IPS DF 4.7 (cell line): Measurements from ENCODE around the gene ZNF219.

ENCODE experiments used
- DNase-seq: peaks from one replicate; pipeline ENCODE4 v3.0.0-alpha.2; 2013; ENCODE audit warnings: low spot score; ENCODE audit errors: extremely low read depth

The ZNF219 gene

DNA sequence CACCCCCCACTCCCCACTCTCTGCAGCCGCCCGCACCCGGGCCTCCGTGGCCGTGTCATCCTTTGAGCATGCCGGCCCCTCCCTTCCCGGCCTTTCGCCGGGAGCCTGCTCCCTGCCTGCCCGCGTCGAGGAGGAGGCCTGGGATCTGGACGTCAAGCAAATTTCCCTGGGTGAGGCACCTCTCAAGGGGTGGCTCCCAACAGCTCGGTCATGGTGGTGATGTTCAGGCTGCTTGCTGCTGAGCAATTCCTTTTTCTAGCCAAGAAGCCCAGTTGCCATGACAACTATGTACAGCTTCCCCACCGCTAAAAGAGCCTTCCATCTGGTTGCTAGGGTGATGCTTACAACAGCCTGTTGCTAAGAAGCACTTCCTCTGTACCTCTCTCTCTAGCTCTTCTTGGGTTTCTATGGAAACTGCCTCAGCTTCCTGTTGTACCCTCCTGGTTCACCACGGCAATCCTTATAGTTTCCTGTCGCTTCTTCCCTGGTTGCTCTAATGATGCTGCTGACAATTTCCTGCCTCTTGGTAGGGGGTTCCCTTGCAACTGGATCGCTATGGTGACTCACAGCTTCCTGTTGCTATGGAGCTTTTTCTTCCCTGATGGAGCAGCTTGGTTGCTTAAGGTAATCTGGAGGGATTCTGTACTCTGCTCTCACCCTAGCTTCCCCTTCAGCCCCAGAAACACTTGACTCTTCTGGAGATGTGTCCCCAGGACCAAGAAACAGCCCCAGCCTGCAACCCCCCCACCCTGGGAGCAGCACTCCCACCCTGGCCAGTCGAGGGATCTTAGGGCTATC is 11.0 kb downstream of the ZNF219 start:
- DNase-seq: no peak

DNA sequence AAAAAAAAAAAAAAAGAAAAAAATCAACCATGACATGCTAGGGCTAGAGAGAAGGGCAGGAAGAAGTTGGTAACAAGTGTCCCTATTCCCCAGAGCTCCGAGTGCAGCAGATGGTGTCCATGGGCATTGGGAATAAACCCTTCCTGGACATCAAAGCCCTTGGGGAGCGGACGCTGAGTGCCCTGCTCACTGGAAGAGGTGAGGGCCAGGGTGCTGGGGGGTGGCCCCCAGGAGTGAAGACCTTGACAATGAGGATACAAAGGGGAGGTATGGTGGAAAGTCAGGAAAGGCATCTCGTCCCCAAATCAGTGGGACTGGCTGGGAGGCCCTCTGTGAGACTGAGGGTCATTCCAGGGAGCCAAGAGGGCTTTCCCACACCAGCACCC is 11.6 kb downstream of the ZNF219 start:
- DNase-seq: no peak

DNA sequence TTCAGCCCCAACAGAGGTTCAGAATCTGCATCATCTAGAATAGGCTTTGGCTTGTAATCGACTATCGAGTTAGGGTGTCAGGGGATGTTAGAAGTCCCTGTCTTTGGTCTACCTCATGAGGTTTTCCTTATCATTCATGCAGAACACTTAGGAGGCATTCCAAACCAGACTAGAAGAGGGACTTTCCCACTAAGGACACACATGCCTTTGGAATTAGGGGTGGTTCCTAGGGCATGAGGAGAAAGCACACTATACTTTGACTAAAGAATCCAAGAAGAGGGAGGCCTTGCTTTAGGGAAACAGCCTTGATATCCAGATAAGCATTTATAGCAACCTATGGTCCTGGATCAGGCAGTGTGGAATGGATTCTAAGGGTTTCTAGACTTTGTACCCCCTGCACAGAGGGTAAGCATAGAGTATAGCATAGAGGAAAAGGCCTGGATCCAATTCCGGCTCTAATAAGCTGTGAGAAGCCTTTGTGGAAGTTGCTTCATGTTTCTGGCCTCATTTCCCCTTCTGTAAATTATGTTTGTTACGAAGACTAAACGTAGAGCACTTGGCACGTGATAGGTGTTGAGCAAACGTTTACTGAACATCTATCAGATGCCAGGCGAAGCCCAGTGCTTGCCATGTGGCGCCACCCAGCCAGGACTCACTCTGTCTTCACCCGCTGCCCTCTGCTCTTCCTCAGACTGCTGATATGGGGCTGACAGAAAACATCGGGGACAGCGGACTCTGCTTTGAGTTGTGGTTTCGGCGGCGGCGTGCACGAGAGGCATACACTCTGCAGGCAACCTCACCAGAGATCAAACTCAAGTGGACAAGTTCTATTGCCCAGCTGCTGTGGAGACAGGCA is 13.2 kb downstream of the ZNF219 start:
- DNase-seq: no peak

DNA sequence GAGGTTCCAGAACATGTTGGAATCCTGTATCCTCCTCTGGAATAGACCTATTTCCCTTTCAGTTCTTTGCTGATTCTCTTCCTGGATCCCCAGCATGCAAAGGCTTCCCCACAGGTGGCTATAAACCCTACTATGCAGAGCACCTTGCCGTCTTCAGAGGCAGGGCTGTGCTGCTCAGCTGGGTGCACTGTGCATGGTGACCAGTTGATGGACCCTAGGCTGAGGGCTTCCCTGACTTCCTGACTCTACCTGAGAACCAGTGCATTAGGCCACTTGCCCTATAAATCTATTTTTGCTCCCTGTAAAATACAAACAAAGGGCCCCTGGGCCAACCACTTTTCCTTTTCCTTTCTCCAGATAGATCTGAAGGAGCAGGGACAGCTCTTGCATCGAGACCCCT is 14.1 kb downstream of the ZNF219 start:
- no peak for DNase-seq

DNA sequence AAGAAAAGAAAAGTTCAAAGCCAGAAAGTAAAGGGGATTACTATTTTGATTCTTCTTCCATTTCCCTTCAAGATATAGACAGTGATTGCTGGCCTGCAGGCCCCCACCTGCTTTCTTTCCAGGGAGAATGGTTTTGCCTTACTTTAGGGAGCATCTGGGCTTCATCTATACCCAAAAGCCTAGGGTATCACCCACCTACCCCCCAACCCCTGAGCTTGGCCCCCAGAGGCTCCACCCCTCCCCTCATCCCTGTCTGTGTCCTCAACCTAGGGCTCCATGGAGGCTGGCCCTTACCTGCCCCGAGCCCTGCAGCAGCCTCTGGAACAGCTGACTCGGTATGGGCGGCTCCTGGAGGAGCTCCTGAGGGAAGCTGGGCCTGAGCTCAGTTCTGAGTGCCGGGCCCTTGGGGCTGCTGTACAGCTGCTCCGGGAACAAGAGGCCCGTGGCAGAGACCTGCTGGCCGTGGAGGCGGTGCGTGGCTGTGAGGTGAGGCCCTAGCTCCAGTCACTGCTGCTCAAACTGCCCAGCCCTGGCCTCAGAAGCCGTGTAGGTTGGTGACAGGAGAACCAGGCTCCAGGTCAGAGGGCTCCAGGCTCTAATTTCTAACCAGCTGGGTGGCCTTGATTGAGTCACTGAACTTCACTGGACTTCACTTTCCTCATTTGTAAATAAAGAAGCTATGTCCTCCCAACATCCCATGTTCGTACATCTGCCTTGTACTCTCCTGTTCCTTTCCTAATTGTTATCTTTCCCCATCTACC is 14.7 kb downstream of the ZNF219 start:
- DNase-seq: no peak

DNA sequence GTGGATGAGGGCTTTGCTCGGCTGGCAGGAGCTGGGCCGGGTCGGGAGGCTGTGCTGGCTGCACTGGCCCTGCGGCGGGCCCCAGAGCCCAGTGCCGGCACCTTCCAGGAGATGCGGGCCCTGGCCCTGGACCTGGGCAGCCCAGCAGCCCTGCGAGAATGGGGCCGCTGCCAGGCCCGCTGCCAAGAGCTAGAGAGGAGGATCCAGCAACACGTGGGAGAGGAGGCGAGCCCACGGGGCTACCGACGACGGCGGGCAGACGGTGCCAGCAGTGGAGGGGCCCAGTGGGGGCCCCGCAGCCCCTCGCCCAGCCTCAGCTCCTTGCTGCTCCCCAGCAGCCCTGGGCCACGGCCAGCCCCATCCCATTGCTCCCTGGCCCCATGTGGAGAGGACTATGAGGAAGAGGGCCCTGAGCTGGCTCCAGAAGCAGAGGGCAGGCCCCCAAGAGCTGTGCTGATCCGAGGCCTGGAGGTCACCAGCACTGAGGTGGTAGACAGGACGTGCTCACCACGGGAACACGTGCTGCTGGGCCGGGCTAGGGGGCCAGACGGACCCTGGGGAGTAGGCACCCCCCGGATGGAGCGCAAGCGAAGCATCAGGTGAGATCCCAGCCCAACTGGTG is 16.8 kb downstream of the ZNF219 start:
- no peak for DNase-seq

DNA sequence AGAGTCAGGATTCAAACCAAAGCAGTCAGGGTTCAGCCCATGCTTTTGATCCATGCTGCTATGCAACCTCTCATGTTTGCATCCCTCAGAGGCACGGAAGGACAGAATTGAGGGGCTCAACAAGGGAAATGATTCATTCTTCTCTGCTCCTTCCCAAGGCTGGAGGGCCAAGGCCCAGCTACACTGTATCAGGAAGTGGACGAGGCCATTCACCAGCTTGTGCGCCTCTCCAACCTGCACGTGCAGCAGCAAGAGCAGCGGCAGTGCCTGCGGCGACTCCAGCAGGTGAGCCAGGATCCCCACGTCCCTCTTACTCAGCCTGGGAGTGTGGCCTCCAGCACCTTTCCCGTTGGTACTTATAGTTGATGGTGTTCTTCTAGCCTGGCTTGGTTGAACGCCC is 19.7 kb downstream of the ZNF219 start:
- no peak for DNase-seq

DNA sequence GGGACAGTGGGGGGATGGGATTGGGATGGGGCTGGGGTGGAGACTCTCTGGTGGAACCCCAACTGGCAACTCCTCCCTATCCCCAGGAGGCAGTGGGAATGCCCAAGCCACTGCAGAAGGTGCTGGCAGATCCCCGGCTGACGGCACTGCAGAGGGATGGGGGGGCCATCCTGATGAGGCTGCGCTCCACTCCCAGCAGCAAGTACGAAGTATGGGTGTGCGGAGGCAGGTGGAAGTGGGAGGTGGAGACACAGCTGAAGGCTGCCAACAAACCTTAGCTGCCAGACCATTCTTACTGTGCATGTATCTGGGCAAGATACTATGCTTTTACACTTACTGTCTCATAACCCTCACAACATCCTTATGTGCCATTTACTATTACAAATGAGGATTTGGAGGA is 20.2 kb downstream of the ZNF219 start:
- DNase-seq: no peak

DNA sequence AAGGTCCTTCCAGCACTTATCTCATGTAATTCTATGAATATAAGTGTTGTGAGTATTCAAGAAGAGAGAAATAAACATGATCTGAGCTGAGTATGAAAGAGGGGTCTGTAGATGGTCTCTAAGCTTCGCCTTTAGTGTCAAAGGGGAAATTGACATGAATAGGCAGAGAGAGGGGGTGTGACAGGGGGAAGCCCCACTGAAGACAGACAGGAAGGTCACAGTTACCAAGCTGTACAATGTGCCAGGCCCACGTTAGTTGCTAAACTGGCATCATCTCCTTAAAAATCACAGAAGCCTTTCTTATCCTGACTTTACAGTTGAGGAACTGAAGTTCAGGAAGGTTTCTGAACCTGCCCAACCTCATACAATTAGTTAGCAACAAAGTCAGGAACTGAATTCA is 20.8 kb downstream of the ZNF219 start:
- no peak for DNase-seq

DNA sequence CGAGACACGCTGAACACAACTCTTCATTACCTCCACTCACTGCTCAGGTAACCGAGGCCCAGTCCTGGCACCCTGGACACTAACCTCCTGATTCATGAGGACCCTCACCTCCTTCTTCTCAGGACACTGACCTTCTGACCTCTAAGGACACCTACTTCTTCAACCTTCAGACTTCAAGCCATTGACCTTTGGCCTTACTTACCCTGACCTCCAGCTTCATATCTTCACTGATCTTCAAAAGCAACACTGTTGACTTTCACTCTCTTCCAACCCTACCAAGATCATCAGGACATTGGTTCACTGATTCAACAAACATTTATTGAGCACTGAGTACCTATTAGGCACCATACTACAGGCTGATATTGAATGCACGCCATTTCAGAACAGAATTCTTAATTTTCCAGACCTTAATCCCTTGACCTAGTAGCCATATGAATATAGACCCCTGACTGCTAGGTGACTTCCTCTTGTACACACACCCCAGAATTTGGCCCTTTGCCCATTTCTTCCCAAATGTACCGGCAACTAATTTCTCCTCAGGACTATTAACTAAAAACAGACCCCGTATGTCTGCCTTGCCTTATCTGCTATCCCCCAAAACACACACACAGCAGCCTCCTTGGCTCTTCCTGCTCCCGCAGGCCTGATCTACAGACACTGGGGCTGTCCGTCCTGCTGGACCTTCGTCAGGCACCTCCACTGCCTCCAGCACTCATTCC is 22.6 kb downstream of the ZNF219 start:
- no peak for DNase-seq

DNA sequence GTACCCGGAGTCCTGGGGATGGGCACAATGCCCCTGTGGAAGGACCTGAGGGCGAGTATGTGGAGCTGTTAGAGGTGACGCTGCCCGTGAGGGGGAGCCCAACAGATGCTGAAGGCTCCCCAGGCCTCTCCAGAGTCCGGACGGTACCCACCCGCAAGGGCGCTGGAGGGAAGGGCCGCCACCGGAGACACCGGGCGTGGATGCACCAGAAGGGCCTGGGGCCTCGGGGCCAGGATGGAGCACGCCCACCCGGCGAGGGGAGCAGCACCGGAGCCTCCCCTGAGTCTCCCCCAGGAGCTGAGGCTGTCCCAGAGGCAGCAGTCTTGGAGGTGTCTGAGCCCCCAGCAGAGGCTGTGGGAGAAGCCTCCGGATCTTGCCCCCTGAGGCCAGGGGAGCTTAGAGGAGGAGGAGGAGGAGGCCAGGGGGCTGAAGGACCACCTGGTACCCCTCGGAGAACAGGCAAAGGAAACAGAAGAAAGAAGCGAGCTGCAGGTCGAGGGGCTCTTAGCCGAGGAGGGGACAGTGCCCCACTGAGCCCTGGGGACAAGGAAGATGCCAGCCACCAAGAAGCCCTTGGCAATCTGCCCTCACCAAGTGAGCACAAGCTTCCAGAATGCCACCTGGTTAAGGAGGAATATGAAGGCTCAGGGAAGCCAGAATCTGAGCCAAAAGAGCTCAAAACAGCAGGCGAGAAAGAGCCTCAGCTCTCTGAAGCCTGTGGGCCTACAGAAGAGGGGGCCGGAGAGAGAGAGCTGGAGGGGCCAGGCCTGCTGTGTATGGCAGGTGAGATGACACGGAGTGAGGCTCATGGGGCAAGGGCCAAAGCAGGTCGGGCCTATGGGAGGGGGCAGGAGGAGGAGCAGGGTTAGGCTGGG is 23.8 kb downstream of the ZNF219 start:
- no peak for DNase-seq

DNA sequence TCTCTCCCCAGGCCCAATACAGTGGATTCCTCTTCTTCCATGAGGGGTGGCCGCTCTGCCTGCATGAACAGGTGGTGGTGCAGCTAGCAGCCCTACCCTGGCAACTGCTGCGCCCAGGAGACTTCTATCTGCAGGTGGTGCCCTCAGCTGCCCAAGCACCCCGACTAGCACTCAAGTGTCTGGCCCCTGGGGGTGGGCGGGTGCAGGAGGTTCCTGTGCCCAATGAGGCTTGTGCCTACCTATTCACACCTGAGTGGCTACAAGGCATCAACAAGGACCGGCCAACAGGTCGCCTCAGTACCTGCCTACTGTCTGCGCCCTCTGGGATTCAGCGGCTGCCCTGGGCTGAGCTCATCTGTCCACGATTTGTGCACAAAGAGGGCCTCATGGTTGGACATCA is 24.5 kb downstream of the ZNF219 start:
- no peak for DNase-seq

DNA sequence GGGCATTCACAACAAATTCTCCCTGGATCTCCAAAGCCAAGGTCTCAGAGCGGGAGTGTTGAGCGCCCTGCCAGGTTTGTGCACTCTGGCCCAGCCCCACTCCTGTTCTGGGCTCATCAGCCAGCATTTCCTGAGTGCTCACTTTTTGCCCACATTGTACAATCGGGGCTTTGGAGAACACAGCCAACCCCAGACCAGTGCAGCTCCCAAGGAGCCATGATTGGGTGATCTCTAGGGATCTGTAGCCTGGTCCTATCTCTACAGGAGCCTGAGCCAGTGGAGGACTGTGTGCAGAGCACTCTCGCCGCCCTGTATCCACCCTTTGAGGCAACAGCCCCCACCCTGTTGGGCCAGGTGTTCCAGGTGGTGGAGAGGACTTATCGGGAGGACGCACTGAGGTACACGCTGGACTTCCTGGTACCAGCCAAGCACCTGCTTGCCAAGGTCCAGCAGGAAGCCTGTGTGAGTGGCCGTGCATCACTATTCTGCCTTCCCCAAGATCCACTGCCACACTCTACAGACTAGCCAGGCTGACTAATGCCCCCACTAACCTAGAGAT is 25.6 kb downstream of the ZNF219 start:
- DNase-seq: no peak

DNA sequence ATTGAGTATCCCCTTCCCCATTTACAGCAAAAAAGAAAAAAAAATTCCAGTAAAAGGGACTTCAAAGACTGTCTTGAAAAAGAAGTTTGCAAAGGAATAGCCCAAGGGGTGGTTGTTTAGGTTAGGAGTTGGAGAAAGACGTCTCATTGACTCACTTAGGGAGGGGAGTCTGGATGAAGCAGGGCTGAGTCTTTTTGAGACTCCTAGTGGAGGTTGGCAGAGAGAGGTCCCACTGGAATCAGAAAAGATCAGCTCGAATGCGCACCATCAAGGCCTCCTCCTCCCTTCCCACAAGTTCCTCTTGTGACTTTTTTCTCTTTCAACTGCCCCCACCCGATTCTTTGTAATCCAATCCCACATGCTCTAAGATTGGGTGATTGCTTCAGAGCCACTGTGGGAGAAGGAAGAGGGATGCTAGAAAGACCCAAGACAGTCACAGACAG is 26.4 kb downstream of the ZNF219 start:
- DNase-seq: no peak

DNA sequence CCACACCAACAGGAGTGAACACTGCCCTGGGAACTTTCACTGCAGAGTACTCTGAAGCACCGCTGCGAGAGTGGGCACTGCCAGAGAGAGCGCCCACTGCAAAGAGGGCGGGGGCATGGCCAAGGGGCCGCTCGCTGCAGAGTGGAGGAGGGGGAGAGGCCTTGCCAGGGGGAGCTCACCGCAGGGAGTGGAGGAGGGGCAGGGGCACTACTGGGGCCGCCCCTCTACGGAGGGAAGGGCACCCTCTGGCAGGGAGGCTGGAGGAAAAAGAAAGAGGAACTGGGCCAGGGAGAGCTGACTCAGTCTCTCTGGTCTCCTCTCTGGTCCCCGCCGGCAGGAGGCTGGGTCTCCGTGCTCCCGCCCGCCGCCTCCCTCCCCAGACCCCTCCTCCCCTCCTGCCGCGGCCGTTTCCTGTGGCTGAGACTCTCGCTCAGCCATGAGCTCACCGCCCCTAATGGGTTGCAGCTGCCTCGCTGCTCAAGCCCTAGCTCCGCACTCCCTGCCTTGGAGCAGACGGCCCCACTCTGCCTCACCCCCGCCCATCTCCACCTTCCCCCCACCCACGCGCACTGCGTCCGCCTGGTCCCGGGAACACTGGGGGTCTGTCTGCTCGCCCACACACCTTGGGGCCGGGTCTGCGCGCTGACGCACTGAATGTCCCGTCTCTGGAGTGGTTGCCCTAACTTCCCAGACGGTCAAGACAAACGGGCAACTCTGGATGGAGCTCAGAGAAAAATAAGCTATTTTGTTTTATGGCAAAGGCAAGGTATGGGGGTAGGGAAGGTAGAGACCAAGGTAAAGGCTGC is 27.0 kb downstream of the ZNF219 start:
- DNase-seq: no peak

DNA sequence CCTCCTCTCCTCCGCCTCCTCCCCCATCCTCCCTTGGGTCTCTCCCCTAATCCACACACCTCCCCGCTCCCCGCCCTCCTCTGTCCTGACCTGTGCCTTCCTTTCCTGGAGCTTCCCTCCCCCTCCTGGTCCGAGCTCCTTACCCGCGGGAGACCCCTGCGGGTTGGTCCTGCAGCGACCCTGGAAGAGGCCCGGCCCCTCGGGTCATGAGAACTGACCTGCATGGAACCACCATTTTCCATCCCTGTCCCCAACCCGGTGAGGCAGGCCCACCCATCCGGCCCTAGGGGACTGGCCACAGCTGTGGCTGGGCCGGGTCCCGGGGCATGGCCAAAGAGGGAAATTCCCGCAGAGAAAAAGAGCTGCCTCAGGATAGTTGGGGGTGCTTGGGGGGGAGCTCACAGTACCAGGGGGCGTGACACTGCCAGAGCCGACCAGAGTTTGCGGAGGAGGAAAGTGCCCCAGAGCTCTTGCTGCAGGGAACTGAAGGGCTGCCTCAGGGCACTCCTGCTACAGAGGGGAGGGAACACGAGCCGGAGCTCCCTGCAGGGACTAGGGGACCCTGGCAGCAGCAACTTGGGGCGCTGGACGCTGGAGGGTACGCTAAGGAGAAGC is 27.7 kb downstream of the ZNF219 start:
- no peak for DNase-seq

DNA sequence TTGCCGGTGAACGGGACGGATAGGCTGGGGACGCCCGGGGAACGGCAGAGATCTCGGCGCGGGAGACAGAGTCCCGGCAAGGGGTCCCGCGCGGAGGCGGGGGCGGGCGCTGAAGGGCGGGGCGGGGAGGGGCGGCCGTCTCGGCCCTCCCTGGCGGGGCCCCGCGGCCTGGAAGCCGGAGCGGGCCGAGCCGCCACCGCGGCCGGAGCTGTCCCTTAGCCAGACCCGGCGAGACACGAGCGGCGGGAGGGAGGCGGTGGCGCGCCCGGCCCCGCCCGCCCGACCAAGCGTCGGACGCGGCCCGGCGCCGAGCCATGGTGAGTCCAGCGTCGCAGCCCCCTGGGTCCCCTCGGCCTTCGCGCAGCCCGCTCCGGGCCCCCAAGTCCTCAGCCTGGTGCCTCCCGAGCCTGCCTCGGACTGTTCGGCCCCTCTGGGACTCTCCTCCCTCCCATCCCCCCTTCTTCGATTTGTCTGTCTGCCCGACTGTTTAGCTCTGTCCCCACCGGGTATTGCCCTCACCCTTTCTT is 28.3 kb downstream of the ZNF219 start, which contains the start of gene ARHGEF40:
Gene ARHGEF40 (plus strand): TSS at position 222 of the 527 bp plus-strand sequence. CDS start 93 bp downstream, at position 315.
- DNase-seq: no peak
